ENCODE measurements around the gene MIAT.

DNA sequence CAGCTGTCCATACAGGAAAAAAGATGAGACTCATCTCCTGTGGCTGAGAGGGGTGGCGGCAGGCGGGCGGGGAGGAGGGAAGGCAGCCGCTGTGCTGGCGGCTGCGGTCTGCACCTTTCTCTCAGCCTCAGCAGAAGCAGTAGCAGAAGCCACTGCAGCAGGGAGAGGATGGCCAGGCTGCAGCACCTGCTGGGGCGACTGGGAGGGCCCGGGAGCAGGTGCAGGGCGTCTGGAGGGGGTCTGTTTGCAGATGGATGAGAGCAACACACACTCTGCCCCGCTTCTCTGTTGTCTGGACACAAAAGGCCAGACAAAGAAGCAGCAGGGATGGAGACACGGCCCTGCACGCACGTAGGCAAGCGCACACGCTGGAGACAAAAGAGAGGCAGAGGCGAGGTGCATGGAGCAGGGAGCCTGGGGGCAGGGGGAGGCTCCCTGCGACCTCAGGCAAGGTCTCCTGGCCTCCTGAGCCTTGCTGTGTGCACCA is 9.3 kb upstream of the MIAT start:
- TF ChIP-seq, protein P1, sequence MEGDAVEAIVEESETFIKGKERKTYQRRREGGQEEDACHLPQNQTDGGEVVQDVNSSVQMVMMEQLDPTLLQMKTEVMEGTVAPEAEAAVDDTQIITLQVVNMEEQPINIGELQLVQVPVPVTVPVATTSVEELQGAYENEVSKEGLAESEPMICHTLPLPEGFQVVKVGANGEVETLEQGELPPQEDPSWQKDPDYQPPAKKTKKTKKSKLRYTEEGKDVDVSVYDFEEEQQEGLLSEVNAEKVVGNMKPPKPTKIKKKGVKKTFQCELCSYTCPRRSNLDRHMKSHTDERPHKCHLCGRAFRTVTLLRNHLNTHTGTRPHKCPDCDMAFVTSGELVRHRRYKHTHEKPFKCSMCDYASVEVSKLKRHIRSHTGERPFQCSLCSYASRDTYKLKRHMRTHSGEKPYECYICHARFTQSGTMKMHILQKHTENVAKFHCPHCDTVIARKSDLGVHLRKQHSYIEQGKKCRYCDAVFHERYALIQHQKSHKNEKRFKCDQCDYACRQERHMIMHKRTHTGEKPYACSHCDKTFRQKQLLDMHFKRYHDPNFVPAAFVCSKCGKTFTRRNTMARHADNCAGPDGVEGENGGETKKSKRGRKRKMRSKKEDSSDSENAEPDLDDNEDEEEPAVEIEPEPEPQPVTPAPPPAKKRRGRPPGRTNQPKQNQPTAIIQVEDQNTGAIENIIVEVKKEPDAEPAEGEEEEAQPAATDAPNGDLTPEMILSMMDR (IDR thresholded peaks at IDR 0.05), result no peak
- TF ChIP-seq POLR2A (IDR thresholded peaks at IDR 0.05), result no peak

Data from heart left ventricle (tissue), 13 donors.